ENCODE measurements around the gene ME3.

DNA sequence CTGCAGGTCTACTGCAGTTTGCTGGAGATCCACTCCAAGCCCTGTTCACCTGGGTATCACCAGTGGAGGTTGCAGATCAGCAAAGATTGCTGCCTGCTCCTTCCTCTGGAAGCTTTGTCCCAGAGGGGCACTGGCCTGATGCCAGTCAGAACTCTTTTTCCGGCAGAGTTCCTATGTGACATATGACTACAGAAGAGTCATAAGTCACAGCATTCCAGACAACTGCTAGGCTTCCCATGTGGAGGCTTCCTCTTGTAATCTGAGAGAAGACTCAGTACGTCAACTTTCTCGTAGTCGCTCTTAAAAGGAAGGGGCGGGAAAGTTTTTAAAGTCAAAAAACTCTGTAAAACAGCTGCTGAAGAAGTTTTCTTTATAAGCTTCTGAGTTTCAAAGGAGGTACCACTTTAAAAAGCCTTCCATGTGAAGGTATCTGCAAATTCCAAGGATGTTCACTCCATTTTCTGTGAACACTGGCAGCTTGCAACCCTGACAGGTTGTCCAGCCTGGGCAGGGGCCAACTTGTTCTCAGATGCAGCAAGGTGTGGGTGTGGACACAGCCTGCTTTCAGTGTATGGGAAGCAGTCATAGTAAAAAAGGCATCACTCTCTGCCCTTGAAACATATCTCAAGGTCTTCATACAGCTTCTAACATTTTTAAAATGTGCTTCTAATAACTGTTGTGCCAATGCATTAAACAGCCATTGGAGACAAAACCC is 97.8 kb downstream of the ME3 start:
- TF ChIP-seq POLR2A (IDR thresholded peaks at IDR 0.05) (no peak), POLR2AphosphoS5 (IDR thresholded peaks at IDR 0.05; ENCODE audit: insufficient read depth in 1 of 2, low read depth in 1 of 2) (no peak)
- TF ChIP-seq, protein P1, sequence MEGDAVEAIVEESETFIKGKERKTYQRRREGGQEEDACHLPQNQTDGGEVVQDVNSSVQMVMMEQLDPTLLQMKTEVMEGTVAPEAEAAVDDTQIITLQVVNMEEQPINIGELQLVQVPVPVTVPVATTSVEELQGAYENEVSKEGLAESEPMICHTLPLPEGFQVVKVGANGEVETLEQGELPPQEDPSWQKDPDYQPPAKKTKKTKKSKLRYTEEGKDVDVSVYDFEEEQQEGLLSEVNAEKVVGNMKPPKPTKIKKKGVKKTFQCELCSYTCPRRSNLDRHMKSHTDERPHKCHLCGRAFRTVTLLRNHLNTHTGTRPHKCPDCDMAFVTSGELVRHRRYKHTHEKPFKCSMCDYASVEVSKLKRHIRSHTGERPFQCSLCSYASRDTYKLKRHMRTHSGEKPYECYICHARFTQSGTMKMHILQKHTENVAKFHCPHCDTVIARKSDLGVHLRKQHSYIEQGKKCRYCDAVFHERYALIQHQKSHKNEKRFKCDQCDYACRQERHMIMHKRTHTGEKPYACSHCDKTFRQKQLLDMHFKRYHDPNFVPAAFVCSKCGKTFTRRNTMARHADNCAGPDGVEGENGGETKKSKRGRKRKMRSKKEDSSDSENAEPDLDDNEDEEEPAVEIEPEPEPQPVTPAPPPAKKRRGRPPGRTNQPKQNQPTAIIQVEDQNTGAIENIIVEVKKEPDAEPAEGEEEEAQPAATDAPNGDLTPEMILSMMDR (IDR thresholded peaks at IDR 0.05) = no peak

All from vagina (tissue), 2 donors.